Adrenal gland (tissue), 5 donors: ENCODE measurements around the gene KLHL29.

Experiments
- CTCF ChIP-seq, 6 experiments: fragments of 450-650 bp in 4 of 6; fragments of 200-600 bp in 2 of 6; sonication (generic) in 1 of 6; IDR thresholded peaks; 1 replicate in 5 of 6; 2 replicates in 1 of 6; pipeline versions ENCODE4 v1.5.1 to v1.8.0; 2016 to 2021; ENCODE audit warnings: antibody characterized with exemption in 6 of 6, mild to moderate bottlenecking in 2 of 6, moderate library complexity in 1 of 6
- POLR2A ChIP-seq, 2 donors: fragments of 450-650 bp; IDR thresholded peaks; one replicate each; pipeline ENCODE4 v1.6.1; 2017; ENCODE audit warnings: antibody characterized with exemption in 2 of 2, mild to moderate bottlenecking in 2 of 2, moderate library complexity in 1 of 2
- donor health status: DM: no; HTN: no; CAD: no.

GRCh38 chr2:23625726-23626125, 240.7 kb downstream of the KLHL29 start:
- TF ChIP-seq CTCF (IDR thresholded peaks at IDR 0.05): no peak
- no peak for TF ChIP-seq POLR2A (IDR thresholded peaks at IDR 0.05)
